HG03175 (cell line): ENCODE data around the gene XYLT1.

Experiments used
- ATAC-seq: cut with Tn5 transposase; IDR thresholded peaks from one replicate; pipeline ENCODE4 v1.9.1; 2021; ENCODE audit warnings: mild to moderate bottlenecking, moderate library complexity; ENCODE audit not compliant: unreplicated experiment

Gene XYLT1

DNA sequence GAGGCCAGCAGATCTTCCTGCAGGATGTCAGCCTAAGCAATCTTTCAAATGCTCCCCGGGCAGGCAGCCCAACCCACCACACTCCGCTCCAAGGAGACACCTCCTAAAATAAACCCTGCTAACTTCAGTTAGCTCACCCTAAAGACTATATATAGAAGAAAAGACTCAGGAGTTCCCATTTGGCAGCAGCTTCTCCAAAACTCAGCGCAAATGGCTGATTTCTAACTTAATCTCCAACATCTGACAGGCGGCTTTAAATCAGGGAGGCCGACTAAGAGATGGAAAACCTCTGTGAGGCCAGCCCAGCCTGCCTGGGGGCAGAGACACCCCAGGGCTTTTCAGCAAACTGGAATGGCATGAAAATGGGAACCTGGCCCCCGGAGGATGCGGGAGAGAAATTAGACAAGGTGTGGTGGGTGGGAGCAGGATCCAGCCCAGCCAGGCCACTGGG lies 91.6 kb downstream of the XYLT1 start:
- no peak for ATAC-seq

DNA sequence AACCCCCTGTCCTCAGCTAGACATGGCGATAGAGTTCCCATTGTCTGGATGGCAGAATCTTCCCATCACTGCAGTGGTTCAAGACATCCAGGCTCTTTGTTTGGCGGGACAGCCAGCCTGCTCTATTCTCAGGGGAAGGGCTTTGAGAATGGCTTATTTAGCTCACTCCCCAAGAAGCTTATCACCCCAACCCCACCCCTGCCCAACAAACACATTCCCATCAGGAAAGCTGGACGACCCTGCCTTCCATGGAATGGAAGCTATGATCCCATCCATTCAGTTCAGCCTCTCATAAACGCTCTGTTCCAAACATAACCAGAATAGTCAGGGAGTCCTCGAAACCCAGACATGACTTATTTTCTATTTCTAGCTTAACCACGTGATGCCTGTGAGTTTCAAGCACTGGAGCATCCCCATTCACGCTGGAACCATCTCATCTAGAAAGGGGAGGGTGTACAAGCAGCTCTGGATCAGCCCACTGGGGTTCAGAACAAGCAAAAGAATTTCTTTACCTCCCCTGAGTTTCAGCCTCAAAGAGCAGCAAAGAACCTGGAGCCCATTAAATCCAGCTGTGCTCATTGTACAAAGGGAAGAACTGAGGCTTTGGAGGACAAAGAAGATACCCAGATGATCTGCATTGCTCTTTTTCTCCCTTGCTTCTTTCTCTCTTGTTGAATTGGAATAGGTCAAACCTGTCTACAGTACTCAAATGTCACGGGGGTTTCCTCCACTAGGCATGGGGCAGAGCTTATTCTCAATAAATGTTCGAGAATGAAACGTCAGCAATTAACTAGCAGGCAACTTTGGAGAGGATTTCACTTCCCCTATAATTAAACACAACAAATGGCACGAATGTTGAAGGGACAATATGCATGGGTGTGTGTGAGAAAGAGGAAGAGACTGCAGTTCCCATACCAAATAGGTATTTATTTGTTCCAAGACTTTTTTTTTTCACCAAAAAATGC lies 93.1 kb downstream of the XYLT1 start:
- no peak for ATAC-seq

DNA sequence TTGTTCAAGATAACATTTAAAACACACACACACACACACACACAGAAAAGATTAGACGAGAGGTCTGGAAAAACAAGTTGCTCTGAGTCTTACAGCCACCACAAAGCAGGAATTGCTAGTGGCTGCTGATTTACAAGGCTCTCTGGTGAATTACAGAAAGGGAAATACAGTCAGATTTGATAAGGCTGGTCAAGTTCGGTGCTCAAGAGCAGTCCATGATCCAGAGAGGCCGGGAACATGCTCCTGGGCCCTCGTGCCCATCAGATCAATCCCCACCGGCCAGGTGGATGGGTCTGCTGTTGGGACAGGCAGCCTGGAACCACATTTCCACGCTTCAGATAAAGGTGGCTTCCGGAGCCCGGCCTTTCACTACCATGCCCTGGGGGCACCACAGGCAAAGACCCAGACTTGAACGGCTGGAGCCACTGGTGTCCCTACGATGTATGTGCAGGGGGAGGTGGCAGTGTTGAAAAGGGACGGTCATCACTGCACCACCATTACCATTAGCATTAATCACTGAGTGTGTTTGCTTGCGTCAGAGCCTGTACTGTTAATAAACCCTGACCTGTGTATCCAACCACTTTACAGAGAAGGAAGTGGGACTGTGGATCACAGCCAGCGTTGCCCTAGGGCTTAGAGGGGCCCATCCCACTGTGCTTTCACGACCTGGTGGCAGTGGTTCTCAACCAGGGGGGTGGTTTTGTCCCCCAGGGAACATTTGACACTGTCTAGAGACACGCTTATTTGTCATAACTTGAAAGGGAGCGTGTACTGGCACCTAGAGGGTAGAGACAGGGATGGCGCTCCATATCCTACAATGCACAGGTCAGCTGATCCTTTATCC lies 95.1 kb downstream of the XYLT1 start:
- ATAC-seq = no peak

DNA sequence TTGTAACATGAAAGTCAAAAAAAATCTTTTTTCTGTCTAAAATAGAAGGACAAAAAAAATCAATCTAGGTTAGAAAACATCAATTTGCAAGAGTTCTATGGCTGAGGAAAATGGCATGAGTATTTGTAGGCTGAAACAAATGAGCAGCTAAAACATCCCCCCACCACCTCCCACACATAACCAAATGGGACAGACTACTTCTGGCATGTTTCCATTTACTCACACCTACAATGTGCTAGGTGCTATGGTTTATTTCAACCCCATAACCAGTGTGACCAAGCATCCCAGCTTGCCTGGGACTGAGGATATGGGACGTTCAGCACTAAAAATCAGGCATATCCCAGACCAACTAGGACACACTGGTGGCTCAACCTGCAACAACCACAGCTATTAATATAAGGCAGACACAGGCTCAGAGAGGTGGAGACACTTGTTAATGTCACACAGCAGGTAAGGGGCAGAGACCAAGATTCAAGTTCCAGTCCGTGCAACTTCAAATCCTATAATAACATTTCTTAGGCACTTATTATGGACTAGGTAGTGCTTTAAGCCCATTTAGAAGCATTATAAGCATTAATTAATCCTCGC lies 96.0 kb downstream of the XYLT1 start:
- ATAC-seq = no peak

DNA sequence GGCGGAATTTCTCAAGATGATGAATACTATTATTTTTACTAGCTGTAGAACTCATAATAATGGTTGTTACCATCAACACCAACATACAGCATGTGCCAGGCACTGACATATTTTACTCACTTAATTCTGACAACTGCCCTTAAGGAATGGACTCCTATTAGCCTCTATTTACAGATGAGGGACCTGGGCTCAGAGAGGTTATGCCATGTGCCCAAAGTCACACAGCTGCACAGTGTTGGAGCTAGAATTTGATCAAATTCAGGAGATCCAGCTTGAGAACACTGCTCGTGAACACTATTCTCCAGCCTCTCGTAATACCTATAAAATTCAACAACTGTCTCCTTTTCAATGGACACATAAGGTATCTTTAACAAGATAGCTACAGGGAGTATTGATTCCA lies 97.2 kb downstream of the XYLT1 start:
- ATAC-seq = no peak

DNA sequence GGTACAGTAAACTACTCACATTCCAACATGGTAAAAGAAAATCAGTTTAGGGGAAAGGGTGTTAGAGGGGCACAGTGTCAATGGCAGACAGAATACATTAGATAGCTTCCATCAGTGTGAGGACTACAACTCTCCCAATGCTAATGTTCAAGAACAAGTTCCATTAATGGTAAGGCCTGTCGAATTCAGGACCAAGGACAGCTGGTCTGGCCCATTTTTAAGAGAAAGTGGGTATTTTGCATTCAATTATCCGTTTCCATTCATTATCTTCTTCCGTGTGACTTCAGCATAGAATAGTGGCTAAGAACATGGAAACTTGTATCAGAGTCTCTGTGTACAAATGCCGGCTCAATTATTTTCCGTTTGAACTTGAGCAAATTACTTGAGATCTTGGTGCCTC lies 98.4 kb downstream of the XYLT1 start:
- no peak for ATAC-seq

DNA sequence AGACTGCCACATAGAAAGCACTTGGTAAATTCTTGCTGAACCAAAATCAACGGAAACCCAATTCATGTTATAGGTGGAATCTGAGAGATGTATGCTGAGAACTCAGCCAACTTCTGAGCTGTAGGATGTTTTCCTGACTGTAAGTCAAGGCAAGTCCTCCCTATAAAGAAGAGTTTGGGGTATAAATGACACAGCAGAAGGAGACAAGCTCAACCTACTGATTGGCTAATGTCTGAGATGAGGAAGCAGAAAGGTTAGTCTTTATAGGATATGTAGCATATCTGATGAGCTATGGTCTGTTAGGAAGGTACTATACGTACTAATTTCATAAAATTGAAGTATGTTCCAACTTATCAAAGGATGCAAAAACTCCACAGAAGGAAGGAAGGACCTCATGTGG lies 99.5 kb downstream of the XYLT1 start:
- ATAC-seq = no peak

DNA sequence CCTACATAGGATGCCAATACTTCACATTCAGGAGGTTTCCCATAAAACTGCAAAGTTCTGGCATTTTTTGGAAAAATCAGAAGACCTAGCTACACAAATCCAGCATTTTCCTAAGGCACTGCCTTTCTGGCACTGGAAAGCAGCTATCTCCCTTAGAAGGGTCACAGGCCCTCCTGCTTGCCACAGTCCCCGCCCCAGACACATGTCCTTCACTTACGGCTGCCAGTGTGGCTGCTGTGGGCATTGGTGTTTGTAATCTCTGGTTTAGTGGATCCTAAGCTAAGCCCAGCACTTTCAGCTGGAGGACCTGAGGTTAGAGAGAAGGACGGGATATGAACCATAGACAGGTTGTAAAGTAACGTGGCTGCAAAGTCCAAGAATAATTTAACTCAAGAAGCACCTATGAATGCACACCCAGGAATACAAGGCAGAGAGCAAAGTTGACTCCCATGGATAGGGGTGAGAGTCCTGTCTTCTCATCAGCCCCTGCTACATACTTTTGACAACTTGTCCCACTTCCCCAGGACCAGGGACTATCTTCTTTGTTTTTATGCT lies 100.0 kb downstream of the XYLT1 start:
- ATAC-seq = no peak

DNA sequence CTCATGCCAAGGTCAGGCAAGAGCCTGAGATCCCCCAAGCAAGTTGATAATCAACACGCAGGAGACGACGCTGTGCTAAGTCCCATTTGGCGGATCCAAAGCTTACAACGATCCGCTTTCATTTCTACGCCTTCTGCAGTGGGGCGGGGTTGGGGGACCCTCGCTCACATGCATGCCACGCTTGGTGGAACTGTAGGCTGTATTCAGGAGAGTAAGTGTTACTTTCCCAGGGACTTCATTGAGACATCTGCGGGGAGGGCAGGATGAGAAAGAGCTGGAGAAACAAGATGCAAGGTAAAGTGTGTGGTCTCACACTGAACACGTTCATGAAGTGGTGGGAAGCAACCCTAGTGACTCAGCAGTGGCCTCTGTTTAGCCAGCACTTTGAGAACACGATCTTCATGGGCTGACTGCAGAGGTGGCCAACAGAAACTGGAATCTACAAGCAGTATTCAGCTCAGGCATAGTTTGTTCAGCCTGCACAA lies 100.5 kb downstream of the XYLT1 start:
- ATAC-seq = no peak

DNA sequence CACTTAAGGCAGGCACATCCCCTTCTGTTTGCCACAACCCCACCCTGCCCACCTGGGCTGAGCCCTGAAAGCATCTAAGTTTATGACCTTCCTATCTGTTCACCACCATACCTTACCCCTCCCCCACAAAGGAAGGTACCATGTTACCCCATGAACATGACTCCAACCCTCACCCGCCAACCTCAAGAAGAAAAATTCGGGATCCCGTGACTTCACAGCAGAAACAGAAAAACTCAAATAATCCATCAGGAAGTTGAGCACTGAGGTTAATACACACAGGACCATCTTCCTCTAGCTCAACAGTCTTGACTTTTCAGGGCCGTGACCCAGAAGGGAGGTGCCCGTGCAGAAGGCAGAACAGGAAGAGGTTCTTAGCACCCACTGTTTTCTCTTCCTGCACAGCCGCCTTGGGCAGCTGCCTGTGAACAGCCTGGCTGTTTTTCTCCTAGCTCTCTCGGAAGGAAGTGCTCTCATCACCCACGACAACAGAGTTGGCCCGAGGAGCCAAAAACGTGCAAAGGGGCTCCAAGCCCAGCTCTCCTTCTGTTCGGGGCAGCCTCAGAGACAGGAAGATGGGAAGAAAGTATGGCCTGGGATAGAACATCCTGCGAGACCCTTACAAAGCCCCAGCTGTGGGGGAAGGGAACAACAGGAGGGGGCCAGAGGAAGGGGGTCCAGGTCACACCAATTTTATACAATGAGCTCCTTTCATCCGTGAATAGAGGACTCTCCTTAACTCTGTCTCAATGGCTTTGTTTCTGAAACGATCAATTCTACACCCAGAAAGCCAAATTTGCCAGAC lies 101.1 kb downstream of the XYLT1 start:
- ATAC-seq = peak; percentile 83

DNA sequence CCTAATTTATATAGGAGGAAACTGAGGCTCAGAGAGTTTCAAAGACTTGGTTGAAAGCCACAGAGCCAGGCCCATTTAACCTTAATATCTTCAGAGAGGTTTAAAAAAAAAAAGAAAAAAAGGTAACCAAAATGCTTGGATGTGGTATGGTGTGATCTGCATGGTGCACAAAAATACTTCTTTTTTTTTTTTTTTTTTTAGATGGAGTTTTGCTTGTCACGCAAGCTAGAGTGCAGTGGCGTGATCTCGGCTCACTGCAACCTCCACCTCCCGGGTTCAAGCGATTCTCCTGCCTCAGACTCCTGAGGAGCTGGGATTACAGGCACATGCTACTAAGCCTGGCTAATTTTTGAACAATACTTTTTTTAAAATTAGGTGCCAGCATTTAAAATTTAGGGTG lies 101.8 kb downstream of the XYLT1 start:
- ATAC-seq = no peak

DNA sequence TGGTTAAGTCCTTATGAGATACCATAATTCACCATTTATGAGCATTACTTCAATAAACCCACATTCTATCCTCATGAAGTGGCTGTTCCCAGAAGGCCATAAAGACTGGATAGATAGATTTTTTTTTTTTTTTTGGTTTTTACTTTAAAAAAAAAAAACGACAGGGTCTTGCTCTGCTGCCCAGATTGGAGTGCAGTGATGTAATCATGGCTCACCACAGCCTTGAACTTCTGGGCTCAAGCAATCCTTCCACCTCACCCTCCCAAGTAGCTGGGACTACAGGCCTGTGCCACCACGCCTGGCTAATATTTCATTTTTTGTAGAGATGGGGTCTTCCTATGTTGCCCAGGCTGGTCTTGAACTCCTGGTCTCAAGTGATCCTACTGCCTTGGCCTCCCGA lies 102.3 kb downstream of the XYLT1 start:
- ATAC-seq = no peak

DNA sequence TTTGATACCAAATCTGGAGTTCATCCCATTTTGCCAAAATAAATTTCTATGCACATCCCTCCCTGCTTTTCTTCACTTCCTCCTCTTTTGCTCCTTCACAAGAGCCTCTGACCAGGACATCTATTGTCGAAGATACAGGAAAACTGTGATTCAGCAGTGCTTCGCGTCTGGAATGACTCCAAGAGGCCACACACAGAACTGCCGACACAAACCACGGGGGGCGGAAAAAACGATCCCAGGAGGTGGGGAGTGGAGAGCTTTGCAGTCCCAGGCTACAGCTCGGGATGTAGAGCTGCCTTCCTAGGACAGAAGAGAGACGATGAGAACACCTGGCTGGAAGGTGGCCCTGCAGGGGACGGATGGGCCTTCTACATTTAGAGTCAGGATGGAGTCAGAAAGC lies 102.8 kb downstream of the XYLT1 start:
- no peak for ATAC-seq

DNA sequence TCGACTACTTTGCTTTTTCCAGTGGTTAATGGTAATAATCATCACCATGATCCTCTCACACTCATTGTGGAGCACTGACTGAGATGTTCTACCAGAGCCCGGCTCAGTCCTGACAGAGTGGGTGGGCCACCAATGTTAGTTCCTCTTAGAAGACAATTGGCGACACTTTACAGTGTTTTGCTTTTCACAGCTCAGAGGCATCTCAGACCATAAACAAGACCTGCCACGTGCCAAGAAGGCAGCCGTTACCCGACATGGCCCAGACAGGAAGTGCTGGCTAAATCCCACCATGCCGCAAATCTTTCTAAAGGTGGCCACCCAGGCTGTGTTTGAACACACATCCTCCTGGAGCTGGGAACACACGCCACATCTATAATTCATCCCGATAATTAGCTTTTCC lies 103.7 kb downstream of the XYLT1 start:
- no peak for ATAC-seq

DNA sequence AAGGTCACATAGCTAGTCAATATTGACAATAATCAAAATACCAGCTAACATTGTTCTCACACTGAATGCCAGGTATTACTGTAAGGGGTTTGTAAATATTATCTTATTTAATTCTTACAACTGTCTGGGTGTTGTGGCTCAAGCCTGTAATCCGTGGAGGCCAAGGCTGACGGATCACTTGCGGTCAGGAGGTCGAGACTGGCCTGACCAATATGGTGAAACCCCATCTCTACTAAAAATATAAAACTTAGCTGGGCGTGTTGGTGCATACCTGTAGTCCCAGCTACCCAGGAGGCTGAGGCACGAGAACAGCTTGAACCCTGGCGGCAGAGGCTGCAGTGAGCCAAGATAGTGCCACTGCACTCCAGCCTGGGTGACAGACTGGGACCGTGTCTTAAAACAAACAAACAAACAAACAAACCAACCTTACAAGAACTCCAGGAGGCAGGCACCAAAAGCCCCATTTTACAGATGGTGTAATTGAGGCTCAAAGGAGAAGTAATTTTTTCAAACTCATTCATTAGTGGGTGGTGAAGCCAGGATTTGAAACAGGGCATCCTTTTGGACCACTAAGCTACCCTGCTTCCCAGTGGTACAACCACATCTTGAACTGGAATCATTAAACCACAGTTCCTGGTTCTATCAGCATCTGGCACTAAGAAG lies 104.3 kb downstream of the XYLT1 start:
- no peak for ATAC-seq

DNA sequence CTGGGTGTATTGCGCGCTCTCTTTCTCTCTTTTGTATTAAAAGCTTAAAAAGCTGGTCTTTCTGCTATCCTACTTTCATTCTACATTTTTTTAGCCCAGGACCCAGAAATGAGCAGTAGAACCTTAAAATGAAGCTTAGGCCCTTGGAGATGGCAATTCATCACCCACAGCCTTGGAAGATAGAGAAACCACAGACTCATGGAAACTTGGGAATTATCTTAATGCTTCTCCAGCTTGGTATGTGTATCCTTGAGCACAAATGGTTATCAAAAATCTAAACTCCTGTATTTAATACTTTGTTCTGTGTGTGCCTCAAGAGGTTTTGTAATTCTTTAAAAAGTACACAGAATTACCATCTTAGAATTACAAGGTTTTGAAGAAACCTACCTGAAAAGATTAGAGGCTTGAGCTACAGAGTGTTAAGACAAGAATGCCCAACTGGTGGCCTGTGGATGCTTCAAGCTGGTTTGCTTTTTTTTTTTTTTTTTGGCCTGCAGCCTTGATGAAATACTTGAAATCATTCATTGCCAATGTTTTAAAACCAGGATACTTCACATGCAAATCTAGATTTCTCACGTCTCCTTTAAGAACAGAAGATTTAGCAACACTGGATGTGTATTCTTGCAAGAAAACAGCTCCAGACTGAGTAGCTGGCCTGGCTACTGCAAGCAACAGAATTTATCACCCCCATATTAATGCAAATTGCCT lies 105.0 kb downstream of the XYLT1 start:
- ATAC-seq = no peak

DNA sequence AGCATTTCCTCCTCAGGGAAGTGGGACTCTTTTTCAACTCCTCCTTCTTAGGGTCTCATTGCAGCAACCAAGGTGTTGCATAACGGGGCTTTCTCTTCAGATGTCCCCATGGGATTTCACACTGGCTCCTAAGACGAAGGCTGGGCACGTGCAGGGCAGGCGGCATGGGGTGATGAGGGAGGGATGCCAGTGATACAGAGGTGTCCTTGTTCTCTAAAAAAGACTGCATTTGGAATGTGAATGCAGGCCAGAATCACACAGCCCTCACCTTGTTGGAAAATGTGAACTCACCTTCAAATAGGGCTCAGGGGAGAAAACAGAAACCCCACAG lies 105.6 kb downstream of the XYLT1 start:
- no peak for ATAC-seq

DNA sequence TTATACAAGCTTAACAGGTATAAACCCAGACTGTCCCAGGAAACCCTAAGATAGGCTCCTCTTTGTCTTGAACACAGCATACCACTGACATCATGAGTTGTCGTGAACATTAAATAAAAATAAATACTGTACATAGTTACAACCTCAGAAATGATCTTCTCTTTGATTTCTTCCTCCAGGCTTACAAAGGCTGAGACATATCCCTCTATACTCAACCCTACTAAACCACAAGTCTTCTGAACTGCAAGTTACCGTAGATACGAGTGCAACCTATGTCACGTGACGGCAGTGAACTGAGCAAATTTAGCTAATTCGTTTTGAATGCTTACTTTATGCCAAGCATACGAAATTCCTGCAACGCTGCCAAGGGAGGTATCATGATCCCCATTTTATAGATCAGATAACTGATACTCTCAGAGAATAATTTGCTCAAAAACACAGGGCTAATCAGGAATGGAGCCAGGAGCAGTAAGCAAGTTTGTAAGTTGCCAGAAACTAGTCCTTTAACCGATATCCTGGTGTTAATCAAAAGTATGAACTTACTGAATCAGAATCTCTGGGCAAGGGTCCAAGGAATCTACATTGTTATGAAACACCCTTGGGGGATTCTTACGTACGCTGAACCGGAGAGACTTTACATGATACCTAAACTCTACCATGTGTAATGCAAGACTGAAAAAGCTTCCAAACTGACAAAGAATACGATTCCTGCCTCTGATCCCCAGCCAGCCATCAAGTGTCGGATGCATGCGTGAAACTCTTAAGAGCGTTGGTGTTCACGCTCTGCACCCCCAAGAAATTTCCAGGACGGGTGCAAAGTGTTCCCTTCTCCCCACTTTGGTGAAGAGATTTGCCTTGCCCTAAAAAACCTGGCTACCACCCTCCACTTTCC lies 106.2 kb downstream of the XYLT1 start:
- no peak for ATAC-seq
